ENCODE data around the gene IL10RB.

DNA sequence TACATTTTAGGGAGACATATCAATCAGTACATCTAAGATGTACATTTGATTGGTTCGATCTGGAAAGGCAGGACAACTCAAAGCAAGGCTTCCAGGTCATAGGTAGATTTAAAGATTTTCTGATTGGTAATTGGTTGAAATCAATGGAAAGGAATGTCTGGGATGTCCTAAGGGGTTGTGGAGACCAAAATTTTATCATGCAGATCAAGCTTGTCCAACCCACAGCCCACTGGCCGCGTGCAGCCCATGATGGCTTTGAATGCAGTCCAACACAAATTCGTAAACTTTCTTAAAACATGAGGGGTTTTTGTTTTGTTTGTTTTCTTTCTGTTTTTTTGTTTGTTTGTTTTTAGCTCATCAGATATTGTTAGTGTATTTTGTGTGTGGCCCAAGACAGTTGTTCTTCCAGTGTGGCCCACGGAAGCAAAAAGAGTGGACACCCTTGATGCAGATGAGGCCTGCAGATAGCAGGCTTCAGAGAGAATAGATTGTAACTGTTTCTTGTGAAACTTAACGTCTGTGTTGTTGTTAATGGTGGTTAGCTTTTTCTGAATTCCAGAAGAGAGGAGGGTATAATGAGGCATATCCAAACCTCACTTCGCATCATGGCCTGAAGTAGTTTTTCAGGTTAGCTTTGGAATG lies 61.7 kb downstream of the IL10RB start:
- no peak for TF ChIP-seq TAF1 (IDR thresholded peaks at IDR 0.05; ENCODE audit: borderline replicate concordance, low read depth, low read length)
- TF ChIP-seq POLR2AphosphoS5 (IDR thresholded peaks at IDR 0.05; ENCODE audit: low read depth, low read length) = no peak

All from GM12892 (cell line).